DMS79 treated with DMSO at 0.1 percent for 48 hours (cell line): Measurements from ENCODE around the gene CYLD.

ENCODE experiments used
- DNase-seq: peaks from one replicate; lab custom pipeline; 2025; lab: John Stamatoyannopoulos, UW

Gene CYLD

GRCh38 chr16:50820225-50820624 is 78.3 kb downstream of the CYLD start:
- DNase-seq = no peak

DNA sequence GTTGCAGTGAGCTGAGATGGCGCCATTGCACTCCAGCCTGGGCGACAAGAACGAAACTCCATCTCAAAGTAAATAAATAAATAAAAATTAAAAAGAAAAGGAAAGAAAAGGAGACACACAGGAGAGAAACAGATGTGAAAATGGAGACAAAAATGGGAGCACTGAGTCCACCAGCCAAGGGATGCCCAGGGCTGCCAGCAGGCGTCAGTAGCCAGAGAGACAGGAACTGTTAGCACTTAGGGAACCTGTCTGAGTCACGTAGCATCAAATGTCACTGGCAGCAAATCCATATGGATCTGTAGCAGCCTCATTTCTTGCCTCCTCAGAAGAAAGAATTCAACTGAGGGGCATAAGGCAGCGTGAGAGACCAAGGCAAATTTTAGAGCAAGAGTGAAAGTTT is 79.7 kb downstream of the CYLD start:
- DNase-seq = no peak

DNA sequence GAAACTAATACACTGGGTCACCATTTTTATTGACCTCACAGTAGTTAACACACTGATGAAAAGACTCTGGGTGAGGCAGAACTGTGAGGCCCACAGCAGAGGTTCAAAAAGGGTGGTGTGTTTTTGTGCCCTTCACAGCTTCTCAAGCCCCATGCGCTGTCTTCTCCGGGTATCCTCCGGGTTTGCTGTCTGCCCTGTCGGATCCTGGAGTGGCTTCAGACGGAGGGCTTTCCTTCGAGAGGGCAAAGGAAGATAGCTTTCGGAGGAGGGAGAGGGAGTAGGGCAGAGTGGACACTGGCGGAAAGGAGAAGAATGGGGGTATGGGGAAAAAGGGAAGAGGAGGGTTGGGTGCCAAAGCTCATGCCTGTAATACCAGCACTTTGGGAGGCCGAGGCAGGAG is 80.8 kb downstream of the CYLD start:
- no peak for DNase-seq

GRCh38 chr16:50826797-50827316 is 85.0 kb downstream of the CYLD start:
- no peak for DNase-seq

DNA sequence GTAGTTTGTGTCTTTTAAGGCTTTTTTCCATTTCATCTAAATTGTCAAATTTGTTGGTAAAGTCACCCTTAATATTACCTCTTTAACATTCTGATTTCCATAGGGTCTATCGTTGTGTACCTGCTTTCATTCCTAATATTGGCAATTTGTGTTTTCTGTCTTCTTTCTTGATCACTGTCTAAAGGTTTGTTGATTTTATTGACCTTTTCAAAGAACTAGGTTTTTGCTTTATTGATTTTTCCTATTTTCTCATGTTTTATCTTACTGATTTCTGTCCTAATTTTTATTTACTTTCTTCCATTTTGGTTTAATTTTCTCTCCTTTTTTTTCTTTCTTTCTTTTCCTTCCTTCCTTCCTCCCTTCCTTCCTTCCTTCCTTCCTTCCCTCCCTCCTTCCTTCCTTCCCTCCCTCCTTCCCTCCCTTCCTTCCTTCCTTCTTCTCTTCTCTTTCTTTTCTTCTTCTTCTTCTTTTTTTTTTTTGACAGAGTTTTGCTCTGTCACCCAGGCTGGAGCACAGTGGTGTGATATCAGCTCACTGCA is 86.3 kb downstream of the CYLD start:
- no peak for DNase-seq

- no peak for DNase-seq
These were observed 88.8 kb downstream of the CYLD start for GRCh38 chr16:50830698-50831097.

DNA sequence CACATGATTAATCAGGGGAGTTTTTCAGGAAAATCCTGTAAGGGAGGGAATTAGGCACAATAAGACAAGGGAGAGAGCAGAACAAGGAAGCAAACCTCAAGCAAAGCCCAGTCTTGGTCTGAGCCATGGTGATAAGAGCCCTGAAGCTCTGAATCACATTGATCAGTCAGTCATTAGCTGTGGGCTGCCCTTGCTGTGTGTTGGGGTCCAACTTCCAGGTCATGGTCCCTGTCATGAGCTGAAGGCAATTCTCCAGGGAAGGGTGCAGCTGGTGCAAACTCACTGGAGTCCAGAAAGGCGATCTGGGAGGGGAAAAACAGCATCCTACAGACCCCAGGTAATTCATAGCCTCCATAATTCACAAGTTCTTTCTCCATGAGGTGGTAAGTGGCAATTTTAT is 89.9 kb downstream of the CYLD start:
- DNase-seq = no peak

- no peak for DNase-seq
These were observed 92.0 kb downstream of the CYLD start for GRCh38 chr16:50833929-50834328.

GRCh38 chr16:50834701-50835100 is 92.8 kb downstream of the CYLD start:
- no peak for DNase-seq

- DNase-seq = no peak
These were observed 93.6 kb downstream of the CYLD start for GRCh38 chr16:50835358-50836060.

DNA sequence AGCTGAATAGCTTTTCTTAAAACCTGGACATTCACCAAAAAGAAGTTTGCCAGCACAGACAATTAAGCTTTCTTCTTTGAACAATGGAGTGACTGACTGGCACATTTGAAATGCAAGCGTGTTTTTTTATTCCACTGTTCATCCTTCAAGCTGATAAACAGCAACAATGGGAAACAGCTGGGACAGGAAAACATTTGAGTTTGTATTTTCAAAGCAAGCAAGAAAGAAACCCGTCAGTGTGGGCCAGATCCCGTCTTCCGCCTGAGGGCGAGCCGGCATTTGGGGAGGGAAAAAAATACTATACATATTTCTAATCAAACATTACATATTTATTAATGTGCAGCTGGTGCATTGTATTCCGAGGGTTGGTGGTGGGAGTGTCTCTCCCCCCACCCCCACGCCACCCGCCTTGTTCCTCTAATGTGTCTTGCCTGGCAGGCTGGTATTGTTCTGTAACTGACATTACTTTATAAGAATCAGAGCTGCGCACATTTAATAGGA is 94.3 kb downstream of the CYLD start:
- no peak for DNase-seq

DNA sequence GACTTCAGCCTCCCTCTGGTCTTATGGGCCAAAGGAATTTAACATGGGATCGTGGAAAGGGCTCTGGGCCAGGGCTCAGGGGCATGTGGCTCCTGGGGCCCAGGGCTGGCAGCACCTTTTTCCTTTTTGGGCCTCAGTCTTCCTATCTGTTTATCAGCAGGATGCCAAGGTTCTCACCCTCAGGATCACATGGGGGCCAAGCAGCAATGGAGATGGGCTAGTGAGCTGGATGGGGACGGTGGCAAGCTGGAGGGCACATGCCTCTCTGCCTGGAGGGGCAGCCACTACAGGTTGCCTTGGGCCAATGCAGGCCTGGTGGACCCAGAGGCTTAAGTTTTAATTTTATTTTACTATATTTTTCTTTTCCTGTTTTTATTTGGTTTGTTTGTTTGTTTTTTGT is 95.4 kb downstream of the CYLD start:
- DNase-seq = no peak

- DNase-seq = no peak
These were observed 96.3 kb downstream of the CYLD start for GRCh38 chr16:50838165-50838564.

- no peak for DNase-seq
These were observed 97.0 kb downstream of the CYLD start for GRCh38 chr16:50838885-50839284.

DNA sequence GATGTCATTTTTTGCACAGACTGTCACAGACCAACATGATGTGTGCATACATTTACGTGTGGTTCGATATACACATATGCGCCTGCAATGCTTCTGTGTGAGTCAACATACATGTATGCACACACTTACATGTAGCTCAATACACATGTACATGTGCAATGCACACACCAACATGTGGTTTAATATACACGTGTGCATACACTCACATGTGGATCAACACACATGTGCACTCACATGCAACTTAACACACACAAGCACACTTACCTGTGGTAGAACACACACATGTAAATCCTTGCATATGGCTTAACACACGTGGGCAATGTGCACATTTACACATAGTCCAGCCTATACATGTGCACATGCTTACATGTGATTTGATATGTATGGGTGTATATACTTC is 97.5 kb downstream of the CYLD start:
- DNase-seq = no peak

GRCh38 chr16:50839920-50840729 is 98.2 kb downstream of the CYLD start:
- DNase-seq = no peak

- DNase-seq = no peak
These were observed 99.4 kb downstream of the CYLD start for GRCh38 chr16:50841081-50841886.

GRCh38 chr16:50842013-50842505 is 100.2 kb downstream of the CYLD start:
- DNase-seq = no peak

- no peak for DNase-seq
These were observed 100.7 kb downstream of the CYLD start for GRCh38 chr16:50842589-50842988.

DNA sequence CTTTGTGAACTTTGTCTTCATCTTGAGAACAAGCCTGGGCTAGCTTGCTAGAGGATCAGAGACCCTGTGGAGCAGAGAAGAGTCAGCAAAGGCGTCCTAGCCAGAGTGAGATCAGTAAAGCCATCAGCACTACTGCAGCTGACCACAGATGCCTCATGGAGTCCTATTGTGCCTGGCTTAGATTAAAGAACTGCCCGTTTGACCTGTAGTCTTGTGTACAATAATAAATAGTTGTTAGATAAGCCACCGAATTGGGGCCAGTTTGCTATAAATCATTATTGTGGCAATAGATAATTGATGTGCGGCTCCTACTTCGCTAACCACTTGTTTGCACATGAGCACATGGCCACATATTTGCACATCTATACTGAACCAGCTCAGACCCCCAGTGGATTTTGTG is 103.0 kb downstream of the CYLD start:
- DNase-seq = peak; percentile 1

DNA sequence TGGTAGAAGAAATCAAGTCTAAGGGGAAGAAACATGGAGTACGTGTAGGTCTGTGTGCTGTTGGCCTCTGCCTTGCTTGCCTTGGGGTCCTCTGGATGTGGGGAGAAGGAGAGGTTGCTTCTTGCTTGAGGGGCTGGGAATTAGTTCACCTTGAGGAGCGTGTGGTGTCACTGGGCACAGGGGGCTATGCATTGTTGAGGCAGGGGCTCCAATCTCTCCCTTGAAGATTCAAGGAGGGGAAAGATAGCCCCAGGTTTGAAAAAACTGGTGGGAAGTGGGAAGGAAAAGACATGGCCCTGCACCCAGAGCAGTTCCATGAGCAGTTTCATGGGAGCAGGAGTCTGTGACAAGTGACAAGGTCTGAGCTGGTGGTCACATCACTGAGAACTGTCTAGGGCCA is 103.4 kb downstream of the CYLD start:
- DNase-seq = no peak

DNA sequence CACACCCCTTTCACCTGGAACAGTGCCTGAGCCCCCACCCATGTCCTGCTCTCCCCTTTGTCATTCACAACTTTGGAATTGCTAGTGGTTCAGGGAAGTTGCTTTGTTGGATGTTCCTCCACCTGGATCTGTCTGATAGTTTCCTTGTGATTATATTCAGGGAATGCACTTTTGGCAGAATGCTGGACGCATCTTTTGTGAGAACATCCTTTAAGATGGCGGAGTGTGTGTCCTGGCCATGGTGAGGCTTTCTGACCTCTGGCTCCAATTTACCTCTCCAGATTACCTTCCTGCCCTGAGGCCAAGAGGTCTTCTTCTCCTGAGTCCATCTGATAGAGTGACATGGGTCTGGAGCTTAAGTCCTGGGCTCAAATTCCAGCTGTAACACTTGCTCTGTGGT is 104.6 kb downstream of the CYLD start:
- no peak for DNase-seq
